SU-DHL-6 (cell line): ENCODE measurements around the gene ENOX2.

Experiments
- H2AFZ ChIP-seq: fragments of 200-600 bp; sonication (generic); 2 replicates; pipeline ENCODE4 v1.6.1; 2014; ENCODE audit warnings: low read depth, mild to moderate bottlenecking, moderate library complexity, mixed read lengths, antibody characterized with exemption, low read length; ENCODE audit not compliant: severe bottlenecking
- H3F3A ChIP-seq: fragments of 200-600 bp; shearing (Covaris generic); 2 replicates; pipeline ENCODE4 v1.6.0; 2016; ENCODE audit warnings: antibody characterized with exemption, mild to moderate bottlenecking; ENCODE audit not compliant: insufficient read depth
- H3K27ac ChIP-seq: fragments of 200-600 bp; sonication (generic); 2 replicates; pipeline ENCODE4 v1.5.1; 2016; ENCODE audit warnings: low read depth, mild to moderate bottlenecking, low read length, moderate library complexity, mixed read lengths
- H3K27me3 ChIP-seq: fragments of 200-600 bp; sonication (generic), shearing (Covaris generic); 2 replicates; pipeline ENCODE4 v1.6.0; 2014; ENCODE audit warnings: mild to moderate bottlenecking, low read length
- H3K36me3 ChIP-seq: fragments of 200-600 bp; sonication (generic); 2 replicates; pipeline ENCODE4 v1.6.1; 2014; ENCODE audit warnings: mild to moderate bottlenecking, low read length, mixed read lengths
- H3K4me2 ChIP-seq: fragments of 300-600, 200-600 bp; shearing (Covaris generic), sonication (generic); 2 replicates; pipeline ENCODE4 v1.6.0; 2014; ENCODE audit warnings: low read length, low read depth, mild to moderate bottlenecking; ENCODE audit not compliant: poor library complexity, severe bottlenecking
- H3K4me3 ChIP-seq: fragments of 200-600 bp; sonication (generic); 2 replicates; pipeline ENCODE4 v1.5.1; 2014; ENCODE audit warnings: antibody characterized with exemption, low read length, mild to moderate bottlenecking, mixed read lengths; ENCODE audit not compliant: insufficient read depth, poor library complexity, severe bottlenecking
- H3K79me2 ChIP-seq: fragments of 200-600 bp; sonication (generic); 2 replicates; pipeline ENCODE4 v1.6.1; 2014; ENCODE audit warnings: mild to moderate bottlenecking, low read length, moderate library complexity; ENCODE audit not compliant: insufficient read depth
- H3K9ac ChIP-seq: fragments of 200-600 bp; sonication (generic); 2 replicates; pipeline ENCODE4 v1.7.0; 2014; ENCODE audit warnings: mild to moderate bottlenecking, low read length
- H3K9me2 ChIP-seq: fragments of 200-600 bp; sonication (generic); replicated peaks from 2 replicates; pipeline ENCODE4 v1.6.1; 2014; ENCODE audit warnings: low read length; ENCODE audit not compliant: insufficient read depth
- H3K9me3 ChIP-seq: fragments of 200-600 bp; sonication (generic); 2 replicates; pipeline ENCODE4 v1.6.1; 2014; ENCODE audit warnings: low read length, mixed read lengths; ENCODE audit not compliant: insufficient read depth
- H4K20me1 ChIP-seq: fragments of 200-600 bp; sonication (generic); 2 replicates; pipeline ENCODE4 v1.6.1; 2014; ENCODE audit warnings: low read depth, mild to moderate bottlenecking, antibody characterized with exemption, low read length, moderate library complexity, mixed read lengths
- CTCF ChIP-seq: fragments of 200-600 bp; sonication (generic); IDR thresholded peaks from one replicate; pipeline ENCODE4 v1.5.1; 2017; ENCODE audit warnings: antibody characterized with exemption, mild to moderate bottlenecking, low read length, moderate library complexity; ENCODE audit not compliant: insufficient read depth, poor library complexity, severe bottlenecking
- EZH2phosphoT487 ChIP-seq: fragments of 200-600 bp; sonication (generic), shearing (Covaris generic); conservative IDR thresholded peaks from 2 replicates; pipeline ENCODE4 v1.6.1; 2018; ENCODE audit warnings: mild to moderate bottlenecking, antibody characterized with exemption, low read length, moderate library complexity, mixed read lengths

Gene ENOX2

GRCh38 chrX:130841776-130842175, 61.2 kb downstream of the ENOX2 start:
- Histone ChIP-seq H2AFZ (no peak overlapping the region), H3K79me2 (no peaks in the 10 kb centered on the region), H3K27ac (no peak overlapping the region), H3K4me2 (no peak overlapping the region), H3K4me3 (no peak overlapping the region), H3K9ac (no peak overlapping the region), H3K9me2 (no peaks in the 10 kb centered on the region), H3K9me3 (no peaks in the 10 kb centered on the region), H3K36me3 (no peaks in the 10 kb centered on the region), H4K20me1 (no peaks in the 10 kb centered on the region), H3K27me3 (no peaks in the 10 kb centered on the region), H3F3A (no peaks in the 10 kb centered on the region)
- no peak for TF ChIP-seq EZH2phosphoT487
- TF ChIP-seq CTCF = no peak

GRCh38 chrX:130840345-130840744, 62.7 kb downstream of the ENOX2 start:
- no peaks in the 10 kb centered on the region for H3K79me2 ChIP-seq
- no peak overlapping the region for H2AFZ ChIP-seq
- H3K27me3 ChIP-seq = no peaks in the 10 kb centered on the region
- no peak overlapping the region for H3K9ac ChIP-seq
- no peaks in the 10 kb centered on the region for H3F3A ChIP-seq
- H3K9me2 ChIP-seq = no peaks in the 10 kb centered on the region
- no peak overlapping the region for H3K27ac ChIP-seq
- no peak overlapping the region for H3K4me2 ChIP-seq
- H3K4me3 ChIP-seq = no peak overlapping the region
- H4K20me1 ChIP-seq = no peaks in the 10 kb centered on the region
- TF ChIP-seq CTCF (no peak), EZH2phosphoT487 (no peak)
- no peaks in the 10 kb centered on the region for H3K36me3 ChIP-seq
- H3K9me3 ChIP-seq = no peaks in the 10 kb centered on the region

- Histone ChIP-seq H3K36me3 (no peaks in the 10 kb centered on the region), H3K27me3 (no peaks in the 10 kb centered on the region), H3K79me2 (no peaks in the 10 kb centered on the region), H3K9me3 (no peaks in the 10 kb centered on the region), H3K27ac (no peak overlapping the region), H3K9me2 (no peaks in the 10 kb centered on the region), H2AFZ (no peak overlapping the region), H3K4me3 (no peak overlapping the region), H3F3A (no peaks in the 10 kb centered on the region), H3K9ac (no peak overlapping the region), H3K4me2 (no peak overlapping the region), H4K20me1 (no peaks in the 10 kb centered on the region)
- no peak for TF ChIP-seq EZH2phosphoT487
- no peak for TF ChIP-seq CTCF
Measured at GRCh38 chrX:130836447-130836846, 66.6 kb downstream of the ENOX2 start.
